IMR-90 (cell line): ENCODE measurements around the gene USP32. TPM values are rescaled to one million over a fixed set of nuclear protein-coding genes. Genes with fewer than 3 reads are reported as not detected.

Experiments used
- ATAC-seq: fragments of 200-7000 bp; cut with Tn5 transposase; 2 replicates; pipeline ENCODE4 v1.9.1; 2020; ENCODE audit warnings: low read depth, mild to moderate bottlenecking, moderate library complexity
- BruUV-seq: library from RNA; stranded (reverse); fragments of 400-500 nt; replicated peaks from 2 replicates; lab custom pipeline; 2021; lab: Mats Ljungman, UMichigan
- CTCF ChIA-PET: fragments of 300-600 bp; formaldehyde crosslinking; extraction: SDS; loops from one replicate; lab custom pipeline; 2021; ENCODE audit warnings: antibody characterized with exemption; lab: Yijun Ruan, JAX
- POLR2A ChIA-PET: fragments of 300-600 bp; sonication (Branson Sonifier 250); formaldehyde crosslinking; loops from one replicate; lab custom pipeline; 2022; ENCODE audit warnings: antibody characterized with exemption; ENCODE audit not compliant: unreplicated experiment; lab: Charles Lee
- DNase-seq: peaks from one replicate; pipeline ENCODE4 v3.0.0; 2013
- H2AFZ ChIP-seq: replicated peaks from 2 replicates; pipeline ENCODE3; 2013; ENCODE audit warnings: low read length, mild to moderate bottlenecking; ENCODE audit not compliant: poor library complexity
- H2AK5ac ChIP-seq: 2 replicates; pipeline ENCODE4 v1.6.1; 2013; ENCODE audit warnings: low read depth, low read length, inconsistent platforms
- H2AK9ac ChIP-seq: replicated peaks from 2 replicates; pipeline ENCODE3; 2013; ENCODE audit warnings: mild to moderate bottlenecking, low read depth, low read length, moderate library complexity; ENCODE audit not compliant: poor library complexity
- H2BK120ac ChIP-seq: 2 replicates; pipeline ENCODE4 v1.6.1; 2013; ENCODE audit warnings: low read depth, low read length, inconsistent platforms
- H2BK15ac ChIP-seq: 3 replicates; pipeline ENCODE4 v1.6.1; 2013; ENCODE audit warnings: low read depth, low read length, inconsistent platforms
- H2BK20ac ChIP-seq: 2 replicates; pipeline ENCODE4 v1.6.1; 2013; ENCODE audit warnings: low read depth, mild to moderate bottlenecking, inconsistent platforms, low read length, moderate library complexity
- H2BK5ac ChIP-seq: 2 replicates; pipeline ENCODE4 v1.6.1; 2013; ENCODE audit warnings: mild to moderate bottlenecking, low read depth, low read length, inconsistent platforms; ENCODE audit not compliant: poor library complexity, severe bottlenecking
- H3K14ac ChIP-seq: replicated peaks from 2 replicates; pipeline ENCODE4 v1.6.1; 2013; ENCODE audit warnings: low read depth, low read length, inconsistent platforms
- H3K18ac ChIP-seq: 2 replicates; pipeline ENCODE4 v1.6.1; 2013; ENCODE audit warnings: low read depth, low read length, control low read depth
- H3K23ac ChIP-seq: 2 replicates; pipeline ENCODE4 v1.6.1; 2013; ENCODE audit warnings: low read depth, low read length, inconsistent platforms
- H3K27ac ChIP-seq: 2 replicates; pipeline ENCODE4 v1.5.1; 2013; ENCODE audit warnings: mild to moderate bottlenecking, control low read depth, low read length; ENCODE audit not compliant: insufficient read depth
- H3K27me3 ChIP-seq: 2 replicates; pipeline ENCODE4 v1.6.1; 2013; ENCODE audit warnings: low read length; ENCODE audit not compliant: control insufficient read depth, insufficient read depth
- H3K36me3 ChIP-seq: 2 replicates; pipeline ENCODE4 v1.6.1; 2013; ENCODE audit warnings: low read length, mixed read lengths; ENCODE audit not compliant: control insufficient read depth, insufficient read depth
- H3K4ac ChIP-seq: 2 replicates; pipeline ENCODE4 v1.6.1; 2013; ENCODE audit warnings: low read depth, low read length, inconsistent platforms
- H3K4me1 ChIP-seq: 2 replicates; pipeline ENCODE4 v1.6.1; 2013; ENCODE audit warnings: low read length, mixed read lengths; ENCODE audit not compliant: control insufficient read depth, insufficient read depth
- H3K4me2 ChIP-seq: 2 replicates; pipeline ENCODE4 v1.6.1; 2013; ENCODE audit warnings: low read depth, mild to moderate bottlenecking, control low read depth, low read length, moderate library complexity
- H3K4me3 ChIP-seq: 2 replicates; pipeline ENCODE4 v1.5.1; 2013; ENCODE audit warnings: low read depth, mild to moderate bottlenecking, control low read depth, low read length, moderate library complexity; ENCODE audit not compliant: insufficient read depth
- H3K56ac ChIP-seq: 2 replicates; pipeline ENCODE4 v1.6.1; 2013; ENCODE audit warnings: low read length, inconsistent platforms; ENCODE audit not compliant: insufficient read depth; ENCODE audit errors: extremely low read depth
- H3K79me1 ChIP-seq, 2 experiments: 2 replicates each; pipeline ENCODE4 v1.6.1; 2013; ENCODE audit warnings: low read length in 2 of 2, inconsistent platforms in 1 of 2, low read depth in 1 of 2
- H3K9ac ChIP-seq: 2 replicates; pipeline ENCODE4 v1.6.1; 2013; ENCODE audit warnings: low read depth, low read length, control low read depth
- H3K9me1 ChIP-seq: 2 replicates; pipeline ENCODE4 v1.6.1; 2013; ENCODE audit warnings: low read length, inconsistent platforms; ENCODE audit not compliant: insufficient read depth
- H3K9me3 ChIP-seq: 2 replicates; pipeline ENCODE4 v1.6.1; 2013; ENCODE audit warnings: low read length; ENCODE audit not compliant: control insufficient read depth, insufficient read depth
- H4K20me1 ChIP-seq: 2 replicates; pipeline ENCODE4 v1.6.1; 2013; ENCODE audit warnings: low read length, inconsistent platforms; ENCODE audit not compliant: insufficient read depth
- H4K5ac ChIP-seq: 2 replicates; pipeline ENCODE4 v1.6.1; 2013; ENCODE audit warnings: mild to moderate bottlenecking, low read depth, low read length, control low read depth
- H4K8ac ChIP-seq, 2 experiments: 2 replicates each; pipeline ENCODE4 v1.6.1; 2013; ENCODE audit warnings: low read depth in 2 of 2, low read length in 2 of 2, control low read depth in 1 of 2, inconsistent platforms in 1 of 2
- H4K91ac ChIP-seq: 2 replicates; pipeline ENCODE4 v1.6.1; 2013; ENCODE audit warnings: low read depth, low read length, inconsistent platforms; ENCODE audit not compliant: insufficient read depth
- BHLHE40 ChIP-seq: fragments of 150-350 bp; IDR thresholded peaks from 2 replicates; pipeline ENCODE4 v1.6.1; 2016; ENCODE audit warnings: mild to moderate bottlenecking, low read depth, low read length
- CEBPB ChIP-seq: IDR thresholded peaks from 2 replicates; pipeline ENCODE4 v1.6.1; 2012; ENCODE audit warnings: low read depth, low read length, improper control_type of control experiment
- CHD1 ChIP-seq: IDR thresholded peaks from 2 replicates; pipeline ENCODE4 v1.6.1; 2012; ENCODE audit warnings: low read depth, low read length, improper control_type of control experiment
- CTCF ChIP-seq: conservative IDR thresholded peaks from 2 replicates; pipeline ENCODE4 v1.5.1; 2012; ENCODE audit warnings: mild to moderate bottlenecking, low read depth, low read length, improper control_type of control experiment
- FOS ChIP-seq: fragments of 150-350 bp; IDR thresholded peaks from 2 replicates; pipeline ENCODE4 v1.6.1; 2016; ENCODE audit warnings: low read depth, low read length
- MAFK ChIP-seq: IDR thresholded peaks from 2 replicates; pipeline ENCODE4 v1.6.1; 2012; ENCODE audit warnings: low read depth, low read length, improper control_type of control experiment
- MAZ ChIP-seq: IDR thresholded peaks from 2 replicates; pipeline ENCODE4 v1.6.1; 2012; ENCODE audit warnings: low read depth, mild to moderate bottlenecking, low read length, improper control_type of control experiment, moderate library complexity, borderline replicate concordance
- MXI1 ChIP-seq: IDR thresholded peaks from 2 replicates; pipeline ENCODE4 v1.6.1; 2012; ENCODE audit warnings: low read depth, mild to moderate bottlenecking, low read length, moderate library complexity, borderline replicate concordance
- NFE2L2 ChIP-seq: fragments of 150-350 bp; IDR thresholded peaks from 2 replicates; pipeline ENCODE4 v1.6.1; 2016; ENCODE audit warnings: low read depth, mild to moderate bottlenecking, low read length
- POLR2A ChIP-seq: IDR thresholded peaks from 2 replicates; pipeline ENCODE4 v1.6.1; 2012; ENCODE audit warnings: mild to moderate bottlenecking, low read depth, low read length
- RAD21 ChIP-seq: IDR thresholded peaks from 2 replicates; pipeline ENCODE4 v1.6.1; 2012; ENCODE audit warnings: low read length, improper control_type of control experiment
- RCOR1 ChIP-seq: IDR thresholded peaks from 2 replicates; pipeline ENCODE4 v1.6.1; 2012; ENCODE audit warnings: mild to moderate bottlenecking, low read length, improper control_type of control experiment; ENCODE audit not compliant: insufficient replicate concordance
- RFX5 ChIP-seq: IDR thresholded peaks from 2 replicates; pipeline ENCODE4 v1.8.0; 2012; ENCODE audit warnings: low read depth, mild to moderate bottlenecking, low read length, moderate library complexity
- SMC3 ChIP-seq: fragments of 150-350 bp; IDR thresholded peaks from 2 replicates; pipeline ENCODE4 v1.6.1; 2016; ENCODE audit warnings: low read depth, mild to moderate bottlenecking, antibody characterized with exemption, low read length, moderate library complexity
- USF2 ChIP-seq: fragments of 150-350 bp; IDR thresholded peaks from 2 replicates; pipeline ENCODE4 v1.6.1; 2017; ENCODE audit warnings: mild to moderate bottlenecking, antibody characterized with exemption, low read length, low read depth
- whole genome bisulfite sequencing, 2 experiments: methylation state at CpG; one replicate each; pipeline versions ENCODE4 v1.1.5 to v1.1.7; 2013; ENCODE audit warnings: missing lambda C conversion rate in 2 of 2; ENCODE audit not compliant: insufficient read length in 1 of 2; ENCODE audit errors: extremely low coverage in 2 of 2; 5-methylcytosine and 5-hydroxymethylcytosine counted together
- dilution Hi-C: fragments of 300-500 bp; cut with HindIII; formaldehyde crosslinking; loops from one replicate; pipeline ENCODE4 v1.14.3; 2018; ENCODE audit warnings: low sequenced_read_pairs; ENCODE audit not compliant: unreplicated experiment
- in situ Hi-C: fragments of 300-500 bp; cut with MboI; formaldehyde crosslinking; loops from 3 replicates; pipeline ENCODE4 v1.14.3; 2019; ENCODE audit warnings: low sequenced_read_pairs, inconsistent platforms, mixed read lengths
- intact Hi-C: fragments of 100-400 bp; cut with micrococcal nuclease; formaldehyde crosslinking; loops from 2 replicates; pipeline ENCODE4 v1.10.0; 2022
- polyA plus RNA-seq, 3 experiments: library from polyadenylated mRNA; depleted of rRNA; stranded (reverse); fragments of >200 nt; gene quantifications; 2 replicates each; pipeline ENCODE4 v1.2.3, GENCODE V29; 2012; ENCODE audit warnings: low replicate concordance in 1 of 3
- total RNA-seq: library from RNA; depleted of rRNA; stranded (reverse); fragments of >200 nt; gene quantifications from 2 replicates; pipeline ENCODE4 v1.2.3, GENCODE V29; 2012
- TF ChIP-seq, protein P1 (sequence below): fragments of 150-350 bp; IDR thresholded peaks from 2 replicates; pipeline ENCODE4 v1.6.1; 2016; ENCODE audit warnings: low read depth, mild to moderate bottlenecking, low read length, moderate library complexity, borderline replicate concordance

USP32 gene
- total and polyA plus RNA-seq, 2 of the 4 experiments (the other 2 are of a cell fraction), result 16.8 to 46.8 TPM

GRCh38 chr17:60165223-60165622 is 226.7 kb downstream of the USP32 start:
- no peak for DNase-seq
- no peak overlapping the region for H3K4me3 ChIP-seq
- no peak overlapping the region for H3K56ac ChIP-seq
- H3K36me3 ChIP-seq, result no peaks in the 10 kb centered on the region
- dilution Hi-C loops, result no loop called here
- no peak overlapping the region for H3K4me2 ChIP-seq
- no peak overlapping the region for H3K14ac ChIP-seq
- no peaks in the 10 kb centered on the region for H3K4me1 ChIP-seq
- 80% methylated on average over 1 of the region's 5 CpGs; no CpG with 5 or more reads in 1 of the 2 experiments for WGBS, 2 experiments
- H3K9ac ChIP-seq, result no peak overlapping the region
- no peak overlapping the region for H3K18ac ChIP-seq
- no peak overlapping the region for H3K23ac ChIP-seq
- in situ Hi-C loops, result no loop called here
- H2BK20ac ChIP-seq, result no peak overlapping the region
- POLR2A ChIA-PET, result no interaction called here
- H2BK15ac ChIP-seq, result no peak overlapping the region
- no peak overlapping the region for H3K4ac ChIP-seq
- H4K8ac ChIP-seq, result no peak overlapping the region
- peaks cover 14% of the 10 kb centered on the region for H3K27me3 ChIP-seq
- no peaks in the 10 kb centered on the region for H3K9me3 ChIP-seq
- H4K5ac ChIP-seq, result no peak overlapping the region
- no peak overlapping the region for H3K27ac ChIP-seq
- intact Hi-C loops, result no loop called here
- no peak overlapping the region for H2AFZ ChIP-seq
- H2BK120ac ChIP-seq, result no peak overlapping the region
- no TSS peak for BruUV-seq
- H4K91ac ChIP-seq, result no peak overlapping the region
- no peaks in the 10 kb centered on the region for H4K20me1 ChIP-seq
- H2BK5ac ChIP-seq, result no peak overlapping the region
- no peak for TF ChIP-seq POLR2A
- no peak for TF ChIP-seq SMC3
- no peak for TF ChIP-seq MXI1
- TF ChIP-seq MAFK, result no peak
- TF ChIP-seq CEBPB, result no peak
- TF ChIP-seq NFE2L2, result no peak
- TF ChIP-seq RFX5, result no peak
- TF ChIP-seq CTCF, result no peak
- no peak for TF ChIP-seq RCOR1
- TF ChIP-seq USF2, result no peak
- TF ChIP-seq BHLHE40, result no peak
- no peak for TF ChIP-seq FOS
- TF ChIP-seq MAZ, result no peak
- TF ChIP-seq CHD1, result no peak
- no peak for TF ChIP-seq RAD21
- TF ChIP-seq, protein P1, sequence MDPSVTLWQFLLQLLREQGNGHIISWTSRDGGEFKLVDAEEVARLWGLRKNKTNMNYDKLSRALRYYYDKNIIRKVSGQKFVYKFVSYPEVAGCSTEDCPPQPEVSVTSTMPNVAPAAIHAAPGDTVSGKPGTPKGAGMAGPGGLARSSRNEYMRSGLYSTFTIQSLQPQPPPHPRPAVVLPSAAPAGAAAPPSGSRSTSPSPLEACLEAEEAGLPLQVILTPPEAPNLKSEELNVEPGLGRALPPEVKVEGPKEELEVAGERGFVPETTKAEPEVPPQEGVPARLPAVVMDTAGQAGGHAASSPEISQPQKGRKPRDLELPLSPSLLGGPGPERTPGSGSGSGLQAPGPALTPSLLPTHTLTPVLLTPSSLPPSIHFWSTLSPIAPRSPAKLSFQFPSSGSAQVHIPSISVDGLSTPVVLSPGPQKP, result no peak
- CTCF ChIA-PET, result no interaction called here
- no peaks in the 10 kb centered on the region for H3K9me1 ChIP-seq
- no peak overlapping the region for H2AK9ac ChIP-seq
- H3K79me1 ChIP-seq, result no peaks in the 10 kb centered on the region
- H2AK5ac ChIP-seq, result no peak overlapping the region
- ATAC-seq, result no peak
